IMR-90 (cell line): ENCODE measurements around the gene BRF1. TPM values are rescaled to one million over a fixed set of nuclear protein-coding genes. Genes with fewer than 3 reads are reported as not detected.

Experiments used
- ATAC-seq: fragments of 200-7000 bp; cut with Tn5 transposase; 2 replicates; pipeline ENCODE4 v1.9.1; 2020; ENCODE audit warnings: low read depth, mild to moderate bottlenecking, moderate library complexity
- BruUV-seq: library from RNA; stranded (reverse); fragments of 400-500 nt; replicated peaks from 2 replicates; lab custom pipeline; 2021; lab: Mats Ljungman, UMichigan
- CTCF ChIA-PET: fragments of 300-600 bp; formaldehyde crosslinking; extraction: SDS; loops from one replicate; lab custom pipeline; 2021; ENCODE audit warnings: antibody characterized with exemption; lab: Yijun Ruan, JAX
- POLR2A ChIA-PET: fragments of 300-600 bp; sonication (Branson Sonifier 250); formaldehyde crosslinking; loops from one replicate; lab custom pipeline; 2022; ENCODE audit warnings: antibody characterized with exemption; ENCODE audit not compliant: unreplicated experiment; lab: Charles Lee
- DNase-seq: peaks from one replicate; pipeline ENCODE4 v3.0.0; 2013
- H2AFZ ChIP-seq: replicated peaks from 2 replicates; pipeline ENCODE3; 2013; ENCODE audit warnings: low read length, mild to moderate bottlenecking; ENCODE audit not compliant: poor library complexity
- H2AK5ac ChIP-seq: 2 replicates; pipeline ENCODE4 v1.6.1; 2013; ENCODE audit warnings: low read depth, low read length, inconsistent platforms
- H2AK9ac ChIP-seq: replicated peaks from 2 replicates; pipeline ENCODE3; 2013; ENCODE audit warnings: mild to moderate bottlenecking, low read depth, low read length, moderate library complexity; ENCODE audit not compliant: poor library complexity
- H2BK120ac ChIP-seq: 2 replicates; pipeline ENCODE4 v1.6.1; 2013; ENCODE audit warnings: low read depth, low read length, inconsistent platforms
- H2BK15ac ChIP-seq: 3 replicates; pipeline ENCODE4 v1.6.1; 2013; ENCODE audit warnings: low read depth, low read length, inconsistent platforms
- H2BK20ac ChIP-seq: 2 replicates; pipeline ENCODE4 v1.6.1; 2013; ENCODE audit warnings: low read depth, mild to moderate bottlenecking, inconsistent platforms, low read length, moderate library complexity
- H2BK5ac ChIP-seq: 2 replicates; pipeline ENCODE4 v1.6.1; 2013; ENCODE audit warnings: mild to moderate bottlenecking, low read depth, low read length, inconsistent platforms; ENCODE audit not compliant: poor library complexity, severe bottlenecking
- H3K14ac ChIP-seq: replicated peaks from 2 replicates; pipeline ENCODE4 v1.6.1; 2013; ENCODE audit warnings: low read depth, low read length, inconsistent platforms
- H3K18ac ChIP-seq: 2 replicates; pipeline ENCODE4 v1.6.1; 2013; ENCODE audit warnings: low read depth, low read length, control low read depth
- H3K23ac ChIP-seq: 2 replicates; pipeline ENCODE4 v1.6.1; 2013; ENCODE audit warnings: low read depth, low read length, inconsistent platforms
- H3K27ac ChIP-seq: 2 replicates; pipeline ENCODE4 v1.5.1; 2013; ENCODE audit warnings: mild to moderate bottlenecking, control low read depth, low read length; ENCODE audit not compliant: insufficient read depth
- H3K27me3 ChIP-seq: 2 replicates; pipeline ENCODE4 v1.6.1; 2013; ENCODE audit warnings: low read length; ENCODE audit not compliant: control insufficient read depth, insufficient read depth
- H3K36me3 ChIP-seq: 2 replicates; pipeline ENCODE4 v1.6.1; 2013; ENCODE audit warnings: low read length, mixed read lengths; ENCODE audit not compliant: control insufficient read depth, insufficient read depth
- H3K4ac ChIP-seq: 2 replicates; pipeline ENCODE4 v1.6.1; 2013; ENCODE audit warnings: low read depth, low read length, inconsistent platforms
- H3K4me1 ChIP-seq: 2 replicates; pipeline ENCODE4 v1.6.1; 2013; ENCODE audit warnings: low read length, mixed read lengths; ENCODE audit not compliant: control insufficient read depth, insufficient read depth
- H3K4me2 ChIP-seq: 2 replicates; pipeline ENCODE4 v1.6.1; 2013; ENCODE audit warnings: low read depth, mild to moderate bottlenecking, control low read depth, low read length, moderate library complexity
- H3K4me3 ChIP-seq: 2 replicates; pipeline ENCODE4 v1.5.1; 2013; ENCODE audit warnings: low read depth, mild to moderate bottlenecking, control low read depth, low read length, moderate library complexity; ENCODE audit not compliant: insufficient read depth
- H3K56ac ChIP-seq: 2 replicates; pipeline ENCODE4 v1.6.1; 2013; ENCODE audit warnings: low read length, inconsistent platforms; ENCODE audit not compliant: insufficient read depth; ENCODE audit errors: extremely low read depth
- H3K79me1 ChIP-seq, 2 experiments: 2 replicates each; pipeline ENCODE4 v1.6.1; 2013; ENCODE audit warnings: low read length in 2 of 2, inconsistent platforms in 1 of 2, low read depth in 1 of 2
- H3K9ac ChIP-seq: 2 replicates; pipeline ENCODE4 v1.6.1; 2013; ENCODE audit warnings: low read depth, low read length, control low read depth
- H3K9me1 ChIP-seq: 2 replicates; pipeline ENCODE4 v1.6.1; 2013; ENCODE audit warnings: low read length, inconsistent platforms; ENCODE audit not compliant: insufficient read depth
- H3K9me3 ChIP-seq: 2 replicates; pipeline ENCODE4 v1.6.1; 2013; ENCODE audit warnings: low read length; ENCODE audit not compliant: control insufficient read depth, insufficient read depth
- H4K20me1 ChIP-seq: 2 replicates; pipeline ENCODE4 v1.6.1; 2013; ENCODE audit warnings: low read length, inconsistent platforms; ENCODE audit not compliant: insufficient read depth
- H4K5ac ChIP-seq: 2 replicates; pipeline ENCODE4 v1.6.1; 2013; ENCODE audit warnings: mild to moderate bottlenecking, low read depth, low read length, control low read depth
- H4K8ac ChIP-seq, 2 experiments: 2 replicates each; pipeline ENCODE4 v1.6.1; 2013; ENCODE audit warnings: low read depth in 2 of 2, low read length in 2 of 2, control low read depth in 1 of 2, inconsistent platforms in 1 of 2
- H4K91ac ChIP-seq: 2 replicates; pipeline ENCODE4 v1.6.1; 2013; ENCODE audit warnings: low read depth, low read length, inconsistent platforms; ENCODE audit not compliant: insufficient read depth
- BHLHE40 ChIP-seq: fragments of 150-350 bp; IDR thresholded peaks from 2 replicates; pipeline ENCODE4 v1.6.1; 2016; ENCODE audit warnings: mild to moderate bottlenecking, low read depth, low read length
- CEBPB ChIP-seq: IDR thresholded peaks from 2 replicates; pipeline ENCODE4 v1.6.1; 2012; ENCODE audit warnings: low read depth, low read length, improper control_type of control experiment
- CHD1 ChIP-seq: IDR thresholded peaks from 2 replicates; pipeline ENCODE4 v1.6.1; 2012; ENCODE audit warnings: low read depth, low read length, improper control_type of control experiment
- CTCF ChIP-seq: conservative IDR thresholded peaks from 2 replicates; pipeline ENCODE4 v1.5.1; 2012; ENCODE audit warnings: mild to moderate bottlenecking, low read depth, low read length, improper control_type of control experiment
- FOS ChIP-seq: fragments of 150-350 bp; IDR thresholded peaks from 2 replicates; pipeline ENCODE4 v1.6.1; 2016; ENCODE audit warnings: low read depth, low read length
- MAFK ChIP-seq: IDR thresholded peaks from 2 replicates; pipeline ENCODE4 v1.6.1; 2012; ENCODE audit warnings: low read depth, low read length, improper control_type of control experiment
- MXI1 ChIP-seq: IDR thresholded peaks from 2 replicates; pipeline ENCODE4 v1.6.1; 2012; ENCODE audit warnings: low read depth, mild to moderate bottlenecking, low read length, moderate library complexity, borderline replicate concordance
- NFE2L2 ChIP-seq: fragments of 150-350 bp; IDR thresholded peaks from 2 replicates; pipeline ENCODE4 v1.6.1; 2016; ENCODE audit warnings: low read depth, mild to moderate bottlenecking, low read length
- RCOR1 ChIP-seq: IDR thresholded peaks from 2 replicates; pipeline ENCODE4 v1.6.1; 2012; ENCODE audit warnings: mild to moderate bottlenecking, low read length, improper control_type of control experiment; ENCODE audit not compliant: insufficient replicate concordance
- SMC3 ChIP-seq: fragments of 150-350 bp; IDR thresholded peaks from 2 replicates; pipeline ENCODE4 v1.6.1; 2016; ENCODE audit warnings: low read depth, mild to moderate bottlenecking, antibody characterized with exemption, low read length, moderate library complexity
- WGBS, 2 experiments: methylation state at CpG; one replicate each; pipeline versions ENCODE4 v1.1.5 to v1.1.7; 2013; ENCODE audit warnings: missing lambda C conversion rate in 2 of 2; ENCODE audit not compliant: insufficient read length in 1 of 2; ENCODE audit errors: extremely low coverage in 2 of 2; 5-methylcytosine and 5-hydroxymethylcytosine counted together
- dilution Hi-C: fragments of 300-500 bp; cut with HindIII; formaldehyde crosslinking; loops from one replicate; pipeline ENCODE4 v1.14.3; 2018; ENCODE audit warnings: low sequenced_read_pairs; ENCODE audit not compliant: unreplicated experiment
- in situ Hi-C: fragments of 300-500 bp; cut with MboI; formaldehyde crosslinking; loops from 3 replicates; pipeline ENCODE4 v1.14.3; 2019; ENCODE audit warnings: low sequenced_read_pairs, inconsistent platforms, mixed read lengths
- intact Hi-C: fragments of 100-400 bp; cut with micrococcal nuclease; formaldehyde crosslinking; loops from 2 replicates; pipeline ENCODE4 v1.10.0; 2022
- polyA plus RNA-seq, 3 experiments: library from polyadenylated mRNA; depleted of rRNA; stranded (reverse); fragments of >200 nt; gene quantifications; 2 replicates each; pipeline ENCODE4 v1.2.3, GENCODE V29; 2012; ENCODE audit warnings: low replicate concordance in 1 of 3
- total RNA-seq: library from RNA; depleted of rRNA; stranded (reverse); fragments of >200 nt; gene quantifications from 2 replicates; pipeline ENCODE4 v1.2.3, GENCODE V29; 2012

The BRF1 gene
- total and polyA plus RNA-seq, 2 of the 4 experiments (the other 2 are of a cell fraction): 12.4 to 16.7 TPM

GRCh38 chr14:105332350-105332874, 31.6 kb upstream of the BRF1 start:
- in situ Hi-C loops: no loop called here
- no peak overlapping the region for H2AK9ac ChIP-seq
- no peak overlapping the region for H3K27ac ChIP-seq
- no peak overlapping the region for H3K23ac ChIP-seq
- H3K9me3 ChIP-seq: no peaks in the 10 kb centered on the region; the same call in 1 of the 2 replicates
- H2BK20ac ChIP-seq: no peak overlapping the region
- H2AFZ ChIP-seq: peak overlapping the region; percentile 51
- H2BK15ac ChIP-seq: no peak overlapping the region
- H2BK5ac ChIP-seq: no peak overlapping the region
- H3K14ac ChIP-seq: no peak overlapping the region
- no peaks in the 10 kb centered on the region for H3K27me3 ChIP-seq
- H3K18ac ChIP-seq: no peak overlapping the region
- no peak overlapping the region for H4K5ac ChIP-seq
- dilution Hi-C loops: no loop called here
- no peaks in the 10 kb centered on the region for H3K36me3 ChIP-seq
- no peak overlapping the region for H3K56ac ChIP-seq
- ATAC-seq (no peak), DNase-seq (no peak)
- ChIA-PET POLR2A (no interaction called here), CTCF (no interaction called here)
- H3K4ac ChIP-seq: no peak overlapping the region
- H3K4me3 ChIP-seq: no peak overlapping the region
- no peak overlapping the region for H4K91ac ChIP-seq
- no peak overlapping the region for H3K9ac ChIP-seq
- H4K20me1 ChIP-seq: peaks cover 56% of the 10 kb centered on the region
- no peak for TF ChIP-seq RCOR1
- TF ChIP-seq MAFK: no peak
- TF ChIP-seq SMC3: no peak
- TF ChIP-seq MXI1: no peak
- no peak for TF ChIP-seq CTCF
- no peak for TF ChIP-seq FOS
- TF ChIP-seq CHD1: no peak
- TF ChIP-seq BHLHE40: no peak
- TF ChIP-seq CEBPB: no peak
- TF ChIP-seq NFE2L2: no peak
- peak overlapping the region; percentile 50; the same call in 1 of the 2 replicates for H2AK5ac ChIP-seq
- no peak overlapping the region for H4K8ac ChIP-seq
- no peak overlapping the region for H3K4me2 ChIP-seq
- H3K9me1 ChIP-seq: peaks cover 9% of the 10 kb centered on the region; the same call in 1 of the 2 replicates
- H3K4me1 ChIP-seq: peaks cover 5% of the 10 kb centered on the region; the same call in 1 of the 2 replicates
- intact Hi-C loops: no loop called here
- H3K79me1 ChIP-seq: peaks cover 11 to 62% of the 10 kb centered on the region in 2 experiments
- no TSS peak for BruUV-seq
- no peak overlapping the region for H2BK120ac ChIP-seq
- WGBS, 2 experiments: 47% methylated on average over 3 of the region's 11 CpGs; no CpG with 5 or more reads in 1 of the 2 experiments
